HUES48 (cell line): ENCODE data around the gene SPA17.

Experiments used
- H3K27ac ChIP-seq: one replicate; pipeline ENCODE4 v1.7.0; 2013; ENCODE audit warnings: low read depth, low read length, inconsistent platforms
- H3K27me3 ChIP-seq: 2 replicates; pipeline ENCODE4 v1.6.1; 2013; ENCODE audit warnings: mild to moderate bottlenecking, low read length; ENCODE audit not compliant: control insufficient read depth, insufficient read depth
- H3K36me3 ChIP-seq: 2 replicates; pipeline ENCODE4 v1.6.1; 2013; ENCODE audit warnings: low read length; ENCODE audit not compliant: control insufficient read depth, insufficient read depth
- H3K4me1 ChIP-seq: 2 replicates; pipeline ENCODE4 v1.6.1; 2013; ENCODE audit warnings: mild to moderate bottlenecking, low read length; ENCODE audit not compliant: control insufficient read depth, insufficient read depth
- H3K4me3 ChIP-seq: 2 replicates; pipeline ENCODE4 v1.5.1; 2013; ENCODE audit warnings: mild to moderate bottlenecking, low read depth, low read length
- H3K9ac ChIP-seq: 2 replicates; pipeline ENCODE4 v1.6.1; 2013; ENCODE audit warnings: mild to moderate bottlenecking, low read depth, low read length, moderate library complexity
- H3K9me3 ChIP-seq: 2 replicates; pipeline ENCODE4 v1.6.1; 2013; ENCODE audit warnings: low read length; ENCODE audit not compliant: control insufficient read depth, insufficient read depth

The SPA17 gene

DNA sequence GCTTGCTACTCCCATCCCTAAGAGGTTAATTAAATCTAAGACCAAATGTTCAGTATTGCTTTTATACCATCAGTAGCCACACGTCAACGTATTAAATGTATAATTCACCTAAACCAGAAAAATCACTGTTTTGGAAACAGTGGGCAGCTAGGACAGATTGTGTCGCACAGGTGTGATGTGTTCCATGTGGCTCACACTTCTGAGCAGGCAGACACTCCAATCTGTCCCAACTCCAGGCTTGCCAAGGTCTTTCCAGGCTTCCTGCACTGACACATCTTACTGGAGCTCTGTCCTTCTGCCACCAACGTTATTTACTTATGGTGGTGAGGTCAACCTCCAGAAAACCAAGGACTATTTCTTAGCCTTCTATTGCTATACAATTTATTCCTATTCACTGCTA, 11.6 kb upstream of the SPA17 start:
- Histone ChIP-seq H3K9me3 (no peaks in the 10 kb centered on the region), H3K27me3 (no peaks in the 10 kb centered on the region), H3K36me3 (no peaks in the 10 kb centered on the region), H3K27ac (no peak overlapping the region), H3K4me3 (no peak overlapping the region), H3K4me1 (peaks cover 15% of the 10 kb centered on the region), H3K9ac (no peak overlapping the region)

DNA sequence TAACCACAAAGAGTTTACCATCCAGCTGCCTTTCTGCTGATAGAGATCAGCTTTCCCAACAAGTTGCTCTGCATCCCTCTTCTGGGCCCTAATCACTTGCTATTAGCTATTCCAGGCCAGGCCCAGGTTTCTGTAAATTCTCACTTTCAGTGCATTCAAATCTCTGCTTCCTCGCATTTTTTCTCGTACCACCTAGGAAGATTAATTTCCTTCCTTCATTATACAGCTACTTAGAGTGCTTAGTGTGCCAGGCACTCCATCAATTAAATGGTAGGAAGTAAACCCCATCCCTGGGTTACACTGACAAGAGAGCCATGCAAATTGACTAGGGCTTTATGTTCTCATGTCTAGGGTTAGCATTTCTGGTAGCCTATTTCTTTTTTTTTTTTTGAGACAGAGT, 9.8 kb upstream of the SPA17 start:
- no peak overlapping the region for H3K4me3 ChIP-seq
- peaks cover 4% of the 10 kb centered on the region; the same call in 1 of the 2 replicates for H3K27me3 ChIP-seq
- H3K27ac ChIP-seq: no peak overlapping the region
- H3K36me3 ChIP-seq: no peaks in the 10 kb centered on the region
- H3K4me1 ChIP-seq: no peaks in the 10 kb centered on the region
- no peaks in the 10 kb centered on the region for H3K9me3 ChIP-seq
- H3K9ac ChIP-seq: no peak overlapping the region

DNA sequence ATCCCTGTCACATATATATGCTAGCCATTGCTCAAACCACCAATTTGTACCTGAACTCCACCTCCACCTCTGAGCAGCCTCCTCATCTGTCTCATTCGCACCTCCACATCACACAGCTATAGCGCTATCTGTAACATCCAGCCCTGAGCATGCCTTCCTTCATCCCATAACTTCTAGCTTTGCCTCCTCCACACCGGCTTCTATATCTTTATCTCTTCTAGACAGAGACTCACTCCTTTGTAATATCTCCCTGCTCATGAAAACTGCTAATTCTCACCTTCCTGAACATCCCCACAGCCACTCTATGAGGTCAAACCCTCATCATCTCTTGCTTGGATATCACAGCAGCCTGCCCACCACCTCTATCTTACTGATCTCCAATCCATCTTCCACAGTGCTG, 6.1 kb upstream of the SPA17 start:
- Histone ChIP-seq H3K27ac (no peak overlapping the region), H3K4me3 (no peak overlapping the region), H3K4me1 (no peaks in the 10 kb centered on the region), H3K9ac (no peak overlapping the region), H3K9me3 (no peaks in the 10 kb centered on the region), H3K27me3 (peaks cover 29% of the 10 kb centered on the region), H3K36me3 (no peaks in the 10 kb centered on the region)

DNA sequence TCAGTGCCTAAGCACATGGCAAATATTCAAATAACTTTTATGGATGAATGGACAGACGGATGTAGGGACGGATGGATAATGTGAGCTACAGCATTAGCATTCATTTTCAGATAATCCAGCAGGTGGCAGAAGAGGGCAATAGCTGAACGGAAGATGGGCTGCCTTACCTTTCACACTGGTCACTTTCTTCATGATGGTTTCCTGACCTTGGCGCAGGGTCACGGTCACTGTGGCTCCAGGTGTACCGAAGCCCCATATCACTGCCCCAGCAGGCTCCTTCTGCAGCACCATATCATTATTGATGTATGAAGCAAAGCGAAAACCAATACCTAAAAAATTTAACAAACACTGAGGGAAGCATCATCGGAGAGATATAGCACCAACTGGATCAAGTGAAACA, 4.5 kb upstream of the SPA17 start:
- Histone ChIP-seq H3K36me3 (no peaks in the 10 kb centered on the region), H3K27ac (no peak overlapping the region), H3K4me1 (0 out of 2 replicates have a peak, but pooled peaks cover 6% of the 10 kb centered on the region), H3K9ac (no peak overlapping the region), H3K4me3 (no peak overlapping the region), H3K9me3 (no peaks in the 10 kb centered on the region), H3K27me3 (peaks cover 38% of the 10 kb centered on the region)

DNA sequence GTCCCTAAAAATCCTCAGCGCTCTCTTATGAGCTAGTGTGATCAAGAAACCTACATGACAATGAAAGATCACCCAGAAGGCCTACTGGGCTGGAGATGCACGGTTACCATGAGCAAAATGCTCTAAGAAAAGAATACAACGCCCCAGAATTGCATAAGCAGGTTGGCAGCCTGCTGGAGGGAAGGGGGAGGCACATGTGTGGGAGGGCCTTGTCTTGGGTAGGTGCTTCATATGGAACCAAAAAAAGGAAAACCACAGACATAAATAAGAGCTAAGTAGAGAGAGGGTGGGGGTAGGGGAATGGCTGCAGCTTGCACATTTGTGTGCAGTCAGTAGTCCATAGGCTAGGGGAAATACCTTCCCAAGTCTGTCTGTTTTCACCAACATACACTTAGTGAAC, 3.0 kb upstream of the SPA17 start:
- peaks cover 40% of the 10 kb centered on the region for H3K27me3 ChIP-seq
- H3K4me1 ChIP-seq: 0 out of 2 replicates have a peak, but pooled peaks cover 6% of the 10 kb centered on the region
- H3K9ac ChIP-seq: no peak overlapping the region
- no peaks in the 10 kb centered on the region for H3K9me3 ChIP-seq
- no peaks in the 10 kb centered on the region for H3K36me3 ChIP-seq
- no peak overlapping the region for H3K27ac ChIP-seq
- no peak overlapping the region for H3K4me3 ChIP-seq

DNA sequence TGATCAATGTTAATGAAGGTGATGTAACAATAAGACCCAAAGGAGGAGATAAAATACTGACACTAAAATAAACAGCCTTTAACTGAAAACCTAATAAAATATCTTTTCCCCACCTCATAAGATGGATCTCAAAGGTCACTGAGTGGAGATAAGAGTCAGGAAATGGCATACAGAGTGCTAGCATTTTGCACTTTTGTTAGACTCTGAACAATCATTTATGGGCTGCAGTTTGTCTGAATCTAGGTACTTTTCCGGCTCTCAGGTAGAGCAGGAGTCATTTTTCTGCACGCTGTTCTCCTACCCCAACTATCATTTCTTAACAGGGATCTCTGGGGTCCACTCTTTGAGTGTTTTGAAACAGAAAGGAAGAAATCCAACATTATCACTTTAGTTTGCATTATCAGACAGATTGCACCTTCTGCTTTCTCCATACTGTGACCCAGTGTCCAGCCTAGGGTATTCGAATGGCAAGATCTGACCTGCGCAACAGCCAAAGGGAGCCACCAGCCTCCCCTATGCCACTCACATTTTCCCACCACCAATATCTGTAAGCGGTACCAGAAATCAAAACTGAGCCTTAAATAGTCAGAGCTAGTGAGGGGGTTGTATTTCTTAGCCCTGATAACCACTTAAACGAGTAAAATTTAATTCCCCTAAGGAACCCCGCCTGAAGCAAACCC, 1.0 kb upstream of the SPA17 start:
- Histone ChIP-seq H3K4me3 (peak overlapping the region; percentile 94), H3K36me3 (no peaks in the 10 kb centered on the region), H3K4me1 (0 out of 2 replicates have a peak, but pooled peaks cover 6% of the 10 kb centered on the region), H3K27me3 (peaks cover 39% of the 10 kb centered on the region), H3K9ac (no peak overlapping the region), H3K27ac (no peak overlapping the region), H3K9me3 (no peaks in the 10 kb centered on the region)

DNA sequence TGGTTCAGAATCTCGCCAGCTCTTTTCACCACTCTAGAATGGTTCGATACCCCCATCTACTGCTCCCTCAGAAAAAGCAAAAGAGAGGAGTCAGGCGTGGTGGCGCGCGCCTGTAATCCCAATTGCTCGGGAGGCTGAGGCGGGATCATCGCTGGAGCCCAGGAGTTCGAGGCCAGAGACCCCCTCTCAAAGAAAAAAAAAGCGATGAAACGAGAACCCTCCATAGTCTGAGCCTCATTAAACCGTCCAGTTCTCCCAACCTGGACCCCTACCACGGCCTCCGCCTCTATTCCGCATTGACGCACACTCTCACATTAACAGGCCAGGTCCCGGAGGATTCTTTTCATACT, 439 bp downstream of the SPA17 start:
- Histone ChIP-seq H3K27ac (peak overlapping the region; percentile 83), H3K4me3 (peak overlapping the region; percentile 94), H3K4me1 (0 out of 2 replicates have a peak, but pooled peaks cover 6% of the 10 kb centered on the region), H3K9me3 (no peaks in the 10 kb centered on the region), H3K27me3 (peaks cover 34% of the 10 kb centered on the region), H3K9ac (peak overlapping the region; percentile 71; the same call in 1 of the 2 replicates), H3K36me3 (no peaks in the 10 kb centered on the region)

DNA sequence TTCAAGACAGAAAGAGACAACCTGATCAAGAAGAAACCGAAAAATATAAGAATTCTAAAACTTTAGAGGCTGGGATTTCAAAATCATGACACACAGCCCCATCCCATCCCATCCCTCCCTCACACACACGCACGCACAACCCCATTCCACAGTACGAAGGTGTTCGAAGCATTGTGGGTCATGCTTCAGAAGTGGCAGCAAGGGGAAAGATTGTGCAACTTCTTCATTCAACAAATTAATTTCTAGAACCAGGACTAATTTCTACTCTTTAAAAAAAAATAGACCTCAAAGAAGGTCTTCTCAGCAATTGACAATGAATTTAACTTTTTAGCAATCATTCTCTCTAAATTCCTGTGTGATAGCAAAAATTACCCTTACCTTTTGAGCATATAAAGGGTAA, 867 bp downstream of the SPA17 start:
- Histone ChIP-seq H3K27ac (no peak overlapping the region), H3K27me3 (peaks cover 30% of the 10 kb centered on the region), H3K36me3 (no peaks in the 10 kb centered on the region), H3K4me1 (0 out of 2 replicates have a peak, but pooled peaks cover 6% of the 10 kb centered on the region), H3K4me3 (peak overlapping the region; percentile 94), H3K9me3 (no peaks in the 10 kb centered on the region), H3K9ac (no peak overlapping the region)

DNA sequence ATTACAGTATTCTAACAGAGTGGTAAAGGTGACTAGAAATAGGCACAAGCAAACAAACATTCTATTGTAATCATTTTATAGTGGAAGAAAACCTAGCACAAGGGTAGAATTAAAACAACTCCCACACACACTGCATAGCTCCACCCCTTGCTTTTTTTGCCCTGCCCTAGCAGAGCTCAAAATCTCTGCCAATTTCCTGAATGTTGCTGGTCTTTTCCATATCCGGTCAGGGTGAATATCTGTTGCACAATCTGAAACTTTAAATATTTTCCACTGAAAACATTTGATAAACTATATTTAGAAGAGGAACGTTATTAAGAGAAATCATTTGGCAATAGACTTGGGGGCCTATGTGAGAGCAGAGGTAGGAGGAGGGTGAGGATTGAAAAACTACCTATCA, 2.7 kb downstream of the SPA17 start:
- Histone ChIP-seq H3K4me3 (no peak overlapping the region), H3K9ac (no peak overlapping the region), H3K27me3 (peaks cover 17% of the 10 kb centered on the region), H3K4me1 (0 out of 2 replicates have a peak, but pooled peaks cover 6% of the 10 kb centered on the region), H3K9me3 (no peaks in the 10 kb centered on the region), H3K36me3 (no peaks in the 10 kb centered on the region), H3K27ac (no peak overlapping the region)

DNA sequence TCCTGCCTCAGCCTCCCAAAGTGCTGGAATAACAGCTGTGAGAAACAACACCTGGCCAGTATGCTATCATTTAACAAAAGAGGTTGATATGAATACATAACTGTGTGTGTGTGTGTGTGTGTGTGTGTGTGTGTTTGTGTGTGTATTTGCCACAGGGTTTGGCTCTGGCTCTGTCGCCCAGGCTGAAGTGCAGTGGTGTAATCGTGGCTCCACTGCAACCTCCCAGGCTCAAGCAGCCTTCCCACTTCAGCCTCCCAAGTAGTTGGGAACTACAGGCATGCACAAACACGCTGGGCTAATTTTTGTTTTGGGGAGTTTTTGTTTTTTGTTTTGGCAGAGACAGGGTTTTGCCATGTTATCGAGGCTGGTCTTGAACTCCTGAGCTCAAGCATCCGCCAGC, 4.7 kb downstream of the SPA17 start:
- H3K4me3 ChIP-seq: no peak overlapping the region
- H3K4me1 ChIP-seq: no peaks in the 10 kb centered on the region
- no peak overlapping the region for H3K27ac ChIP-seq
- peaks cover 3% of the 10 kb centered on the region; the same call in 1 of the 2 replicates for H3K27me3 ChIP-seq
- H3K9me3 ChIP-seq: no peaks in the 10 kb centered on the region
- no peak overlapping the region for H3K9ac ChIP-seq
- no peaks in the 10 kb centered on the region for H3K36me3 ChIP-seq

DNA sequence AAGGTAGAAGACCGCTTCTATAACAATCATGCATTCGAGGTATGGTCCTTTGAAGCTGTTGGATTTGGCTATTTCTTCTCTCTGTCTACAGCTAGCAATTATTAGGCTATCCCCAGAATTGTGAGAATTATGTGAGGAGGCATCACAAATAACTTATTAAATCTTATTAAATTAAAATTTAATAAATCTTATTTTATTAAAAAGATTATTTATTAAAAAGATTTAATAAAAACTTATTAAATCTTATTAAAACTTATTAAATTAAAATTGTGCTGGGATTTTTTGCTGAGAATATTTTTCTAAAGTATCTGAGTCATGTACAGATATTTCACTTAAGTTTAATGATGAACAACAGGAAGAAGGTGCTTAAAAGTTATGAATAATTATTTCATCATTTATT, 7.7 kb downstream of the SPA17 start:
- no peaks in the 10 kb centered on the region for H3K27me3 ChIP-seq
- peaks cover 3% of the 10 kb centered on the region for H3K9me3 ChIP-seq
- no peaks in the 10 kb centered on the region for H3K4me1 ChIP-seq
- no peak overlapping the region for H3K4me3 ChIP-seq
- no peak overlapping the region for H3K27ac ChIP-seq
- no peak overlapping the region for H3K9ac ChIP-seq
- no peaks in the 10 kb centered on the region for H3K36me3 ChIP-seq
